Inferior parietal cortex (tissue), 1 donor: ENCODE data around the gene MAP3K13.

Experiments used
- DNase-seq: peaks from one replicate; pipeline ENCODE4 v3.0.0-alpha.2; 2016; ENCODE audit errors: extremely low spot score

MAP3K13 gene

DNA sequence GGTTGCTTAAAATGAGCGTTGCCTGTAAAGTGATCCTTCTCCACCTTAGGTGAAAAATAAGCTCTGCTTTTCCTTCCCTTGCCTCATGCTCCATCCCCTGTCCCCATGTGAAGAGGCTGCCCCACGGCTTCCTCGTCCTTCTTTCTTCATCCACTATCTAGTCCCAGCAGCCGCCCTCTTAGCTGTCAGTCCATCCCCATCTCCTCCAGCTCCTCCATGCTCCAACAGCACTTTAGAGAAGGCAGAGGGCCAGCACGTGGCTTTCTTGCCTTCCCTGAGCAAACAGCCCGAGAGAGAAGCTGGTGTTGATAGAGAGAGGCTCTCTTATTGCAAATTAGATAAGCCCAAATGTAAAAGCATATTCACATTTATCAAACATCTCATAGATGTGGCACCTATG lies 144.9 kb downstream of the MAP3K13 start:
- no peak for DNase-seq

- no peak for DNase-seq
Observed at GRCh38 chr3:185508335-185508991, 145.5 kb downstream of the MAP3K13 start.

DNA sequence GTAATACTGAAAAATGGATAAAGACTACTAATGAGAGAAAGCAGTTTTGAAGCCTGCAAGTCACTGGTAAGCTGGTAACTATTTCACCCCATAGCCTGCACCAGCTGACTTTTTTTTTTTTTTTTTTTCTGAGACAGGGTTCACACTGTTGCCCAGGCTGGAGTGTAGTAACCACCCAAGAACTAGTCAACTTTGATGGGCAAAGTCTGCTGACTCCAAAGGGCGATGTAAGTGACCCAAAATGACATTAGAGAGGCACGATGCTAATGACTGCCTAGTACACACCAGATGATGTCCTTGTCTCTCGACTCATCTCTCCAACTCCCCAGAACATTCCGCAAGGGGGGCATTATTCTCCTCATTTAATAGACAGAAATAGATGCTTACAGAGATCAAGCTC lies 148.8 kb downstream of the MAP3K13 start:
- DNase-seq: no peak

- no peak for DNase-seq
Observed at GRCh38 chr3:185517387-185518130, 154.6 kb downstream of the MAP3K13 start.

GRCh38 chr3:185519021-185519420 lies 156.1 kb downstream of the MAP3K13 start:
- no peak for DNase-seq

DNA sequence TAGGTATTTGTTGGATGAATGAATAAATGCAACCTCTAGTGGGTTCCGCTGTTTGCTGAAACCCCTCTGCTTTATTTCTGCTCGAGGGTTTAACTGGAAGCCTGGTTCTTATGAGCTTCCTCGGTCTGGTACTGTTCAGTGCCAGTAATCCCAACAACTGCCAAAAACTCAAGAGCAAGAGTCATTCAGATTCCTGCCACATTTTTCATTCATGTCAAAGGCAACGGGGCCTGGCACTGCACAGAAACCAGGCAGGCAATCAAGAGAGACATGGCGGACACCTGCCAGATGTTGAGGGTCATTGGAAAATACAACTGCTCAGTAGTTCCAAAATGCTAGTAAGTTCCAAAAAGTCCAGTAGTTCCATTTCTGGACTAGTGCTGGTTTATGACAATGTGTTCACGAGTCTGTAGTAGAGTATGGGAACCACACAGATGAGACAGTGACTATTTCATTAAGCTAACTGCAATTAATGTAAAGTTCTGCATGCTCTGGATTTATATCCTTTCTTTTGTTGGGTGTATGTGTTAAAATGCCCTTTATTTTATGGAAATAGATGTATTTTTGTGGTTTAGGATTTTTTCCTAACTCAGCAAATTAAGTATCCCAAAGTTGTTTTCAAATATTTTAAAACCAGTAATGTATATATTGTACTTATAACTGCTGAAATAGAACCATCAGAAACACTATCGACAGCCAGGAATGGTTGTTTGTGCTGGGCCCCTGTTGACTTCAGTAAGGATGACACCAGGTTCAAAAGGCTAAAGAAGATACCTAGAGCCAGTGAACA lies 158.6 kb downstream of the MAP3K13 start:
- DNase-seq: no peak

- DNase-seq: no peak
Observed at GRCh38 chr3:185526349-185526951, 163.5 kb downstream of the MAP3K13 start.

DNA sequence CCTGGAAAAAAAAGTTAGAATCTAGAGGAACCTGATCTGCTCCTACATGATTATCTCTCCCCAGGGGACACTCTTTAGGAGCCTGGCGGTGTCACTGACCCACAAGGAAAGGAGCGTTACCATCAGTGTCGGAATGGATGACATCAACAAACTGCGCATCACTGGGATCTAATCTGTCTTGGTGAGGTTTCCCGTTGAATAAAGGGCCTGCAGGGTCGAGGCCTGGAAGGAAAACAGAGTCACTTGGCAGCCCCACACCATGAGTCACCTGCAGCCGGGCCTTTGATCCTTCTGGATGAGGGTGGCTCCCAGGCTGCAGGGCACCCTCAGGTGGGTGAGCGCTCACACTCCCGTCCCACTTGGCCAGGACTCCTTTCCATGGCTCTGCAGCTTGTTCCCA lies 164.4 kb downstream of the MAP3K13 start:
- DNase-seq: no peak

DNA sequence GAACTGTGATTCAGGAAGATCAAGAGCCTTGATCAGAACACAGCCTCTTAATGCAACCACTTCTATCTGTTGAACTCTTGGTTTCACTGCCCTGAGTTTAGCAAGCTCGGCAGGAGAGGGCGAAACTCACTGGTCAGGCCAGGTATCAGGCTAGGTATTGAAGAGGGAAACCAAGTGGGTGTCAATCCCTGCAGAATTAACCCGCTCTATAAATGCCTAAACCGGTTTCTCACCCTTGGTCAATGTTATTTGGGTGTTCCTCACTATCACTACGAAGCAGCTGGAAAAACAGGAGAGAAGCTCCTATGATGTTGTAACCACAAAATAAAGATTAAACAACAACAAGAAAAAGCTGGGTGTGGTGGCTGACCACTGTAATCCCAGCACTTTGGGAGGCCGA lies 165.6 kb downstream of the MAP3K13 start:
- no peak for DNase-seq

DNA sequence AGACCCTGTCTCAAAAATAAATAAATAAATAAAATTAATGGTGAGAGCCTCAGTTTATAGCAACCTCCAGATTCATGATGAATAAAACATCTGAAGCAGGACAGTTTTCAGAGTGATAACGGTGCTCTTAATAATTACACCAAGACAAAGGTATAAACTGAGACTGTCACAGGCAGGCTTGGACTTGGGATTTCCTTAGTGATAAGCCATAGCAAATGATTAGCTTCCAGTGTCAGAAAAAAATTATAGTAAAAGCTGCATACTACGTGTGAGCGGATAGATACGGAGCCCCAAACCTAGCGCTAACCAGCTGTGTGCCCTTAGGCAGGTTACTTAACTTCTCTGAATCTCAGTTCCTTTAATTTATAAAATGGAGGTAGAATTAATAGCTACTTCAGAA lies 167.9 kb downstream of the MAP3K13 start:
- DNase-seq: no peak

- no peak for DNase-seq
Observed at GRCh38 chr3:185532901-185533300, 170.0 kb downstream of the MAP3K13 start.

DNA sequence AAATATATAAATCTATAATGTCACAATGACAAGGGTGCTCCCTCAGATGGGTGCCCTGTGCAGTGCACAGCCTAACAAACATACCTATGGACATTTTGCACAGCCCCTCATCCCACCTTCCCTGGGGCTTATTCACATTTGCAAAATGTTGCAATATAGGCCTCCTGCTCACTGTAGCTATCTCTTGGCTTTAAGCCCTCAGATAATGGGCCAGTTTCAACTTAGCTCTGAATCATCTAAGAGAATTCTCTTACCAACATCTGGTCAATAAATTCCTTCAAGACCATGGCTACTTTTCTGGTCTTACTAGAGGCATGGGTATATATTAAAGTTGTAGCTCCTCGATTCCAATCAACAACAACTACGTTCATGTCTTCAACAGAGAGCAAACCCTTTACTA lies 171.6 kb downstream of the MAP3K13 start:
- DNase-seq: no peak

DNA sequence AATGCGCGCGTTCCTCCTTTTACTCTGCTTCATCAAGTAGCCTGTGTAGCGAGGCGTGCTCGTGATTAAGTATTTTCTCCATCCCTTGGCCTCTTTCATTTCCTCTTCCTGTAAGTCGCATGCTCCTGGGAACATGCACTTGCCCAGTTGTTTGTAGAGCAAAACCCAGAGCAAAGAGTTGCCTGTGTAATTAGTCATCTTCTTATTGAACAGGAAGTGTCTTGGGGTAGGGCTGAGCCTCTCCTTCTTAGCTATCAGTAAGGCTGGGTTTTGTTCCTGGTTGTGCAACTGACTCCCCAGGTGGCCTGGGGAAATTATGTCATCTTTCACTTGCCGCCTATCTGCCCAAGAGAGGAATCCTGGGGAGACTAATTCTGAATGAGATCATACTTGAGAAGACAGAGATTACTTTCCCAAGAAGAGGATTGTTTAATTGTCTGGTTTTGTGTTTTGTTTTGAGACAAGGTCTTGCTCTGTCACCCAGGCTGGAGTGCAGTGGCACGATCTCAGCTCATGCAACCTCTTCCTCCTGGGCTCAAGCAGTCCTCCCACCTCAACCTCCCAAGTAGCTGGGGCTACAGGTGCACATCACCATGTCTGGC lies 174.5 kb downstream of the MAP3K13 start:
- no peak for DNase-seq
